ENCODE data around the gene VCP.
"Not testable (repeated sequence)": the region's sequence is repeated elsewhere in the genome, so short reads cannot be mapped to it uniquely, and the experiment has no call there.

VCP gene

DNA sequence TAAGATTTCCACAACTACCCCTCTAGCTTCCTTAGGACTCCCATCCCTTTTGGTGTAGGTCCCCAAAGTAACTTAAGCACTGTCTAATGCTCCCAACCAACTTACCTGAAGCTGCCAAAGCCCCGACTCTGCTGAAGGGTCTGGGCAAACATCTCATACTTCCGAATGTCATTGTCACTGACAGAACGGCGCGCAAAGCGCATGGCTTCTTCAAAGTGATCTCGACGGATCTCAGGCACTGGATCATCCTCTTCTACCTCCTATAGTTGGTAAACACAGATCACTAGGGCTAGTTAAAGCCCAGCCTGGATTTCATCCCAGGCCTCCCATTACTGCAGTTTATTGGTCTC lies 15.2 kb downstream of the VCP start:
- no peak for DNase-seq

DNA sequence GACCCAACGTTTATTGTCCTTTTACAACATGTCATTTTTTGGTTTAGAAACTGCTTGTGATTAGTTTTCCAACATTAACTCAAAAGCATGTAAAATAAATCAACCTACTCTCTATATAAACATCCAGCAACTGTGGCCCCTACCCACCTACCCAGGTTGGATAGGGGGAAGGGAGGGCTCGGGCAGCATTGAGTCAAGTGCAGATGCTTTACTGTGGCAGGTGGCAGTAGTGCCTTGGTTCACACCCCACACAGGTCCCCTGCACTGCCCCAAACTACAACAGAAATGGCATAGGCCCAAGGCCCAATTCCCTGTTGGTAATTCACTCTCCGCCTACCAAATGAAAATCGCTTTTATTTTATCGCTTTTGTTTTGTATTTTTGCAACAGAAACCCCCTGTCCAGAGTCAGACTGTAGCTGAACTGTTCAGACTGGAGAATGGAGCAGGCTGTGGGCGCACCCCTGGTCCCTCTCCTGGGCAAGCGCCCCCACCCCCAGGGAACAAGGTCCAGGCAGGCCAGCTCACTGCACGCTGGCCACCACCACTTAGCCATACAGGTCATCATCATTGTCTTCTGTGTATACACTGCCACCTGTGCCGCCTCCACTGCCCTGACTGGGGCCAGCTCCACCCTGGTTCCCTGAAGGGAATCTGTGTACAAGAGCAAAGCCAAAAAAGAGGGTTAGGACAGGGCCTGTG lies 15.7 kb downstream of the VCP start:
- no peak for DNase-seq

DNA sequence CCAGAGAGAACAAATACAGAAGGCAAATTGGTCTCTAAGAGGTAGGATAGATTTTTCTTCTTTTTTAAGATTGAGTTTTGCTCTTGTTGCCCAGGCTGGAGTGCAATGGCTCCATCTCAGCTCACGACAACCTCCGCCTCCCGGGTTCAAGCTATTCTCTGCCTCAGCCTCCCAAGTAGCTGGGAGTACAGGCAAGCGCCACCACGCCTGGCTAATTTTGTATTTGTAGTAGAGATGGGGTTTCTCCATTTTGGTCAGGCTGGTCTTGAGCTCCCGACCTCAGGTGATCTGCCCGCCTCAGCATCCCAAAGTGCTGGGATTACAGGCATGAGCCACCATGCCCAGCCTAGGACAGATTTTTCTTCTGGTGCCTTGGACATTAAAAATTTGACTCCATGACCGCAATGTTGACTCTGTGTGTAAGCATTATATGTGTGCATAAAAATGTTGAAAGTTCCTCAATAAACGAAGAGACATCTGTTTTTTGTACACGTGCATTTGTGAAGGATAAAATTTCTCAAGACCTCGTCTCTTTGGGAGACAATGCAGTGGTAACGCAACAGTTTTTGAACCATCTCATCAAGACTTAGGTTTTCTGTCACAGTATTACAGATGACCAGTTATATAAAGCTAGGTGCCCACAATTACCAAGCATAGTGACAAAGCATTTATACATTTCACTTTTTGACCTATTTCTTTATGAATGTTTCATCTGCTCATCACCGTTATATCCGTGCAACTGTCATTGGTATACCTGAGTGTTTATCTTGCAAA lies 17.4 kb downstream of the VCP start:
- no peak for DNase-seq

GRCh38 chr9:35054185-35054835 lies 18.1 kb downstream of the VCP start:
- no peak for DNase-seq

- peak; percentile 57 for DNase-seq
Measured at GRCh38 chr9:35051069-35051967, 21.1 kb downstream of the VCP start.

GRCh38 chr9:35048511-35048910 lies 23.9 kb downstream of the VCP start:
- DNase-seq = no peak

GRCh38 chr9:35044071-35044470 lies 28.4 kb downstream of the VCP start:
- no peak for DNase-seq

GRCh38 chr9:35042891-35043545 lies 29.4 kb downstream of the VCP start:
- no peak for DNase-seq

DNA sequence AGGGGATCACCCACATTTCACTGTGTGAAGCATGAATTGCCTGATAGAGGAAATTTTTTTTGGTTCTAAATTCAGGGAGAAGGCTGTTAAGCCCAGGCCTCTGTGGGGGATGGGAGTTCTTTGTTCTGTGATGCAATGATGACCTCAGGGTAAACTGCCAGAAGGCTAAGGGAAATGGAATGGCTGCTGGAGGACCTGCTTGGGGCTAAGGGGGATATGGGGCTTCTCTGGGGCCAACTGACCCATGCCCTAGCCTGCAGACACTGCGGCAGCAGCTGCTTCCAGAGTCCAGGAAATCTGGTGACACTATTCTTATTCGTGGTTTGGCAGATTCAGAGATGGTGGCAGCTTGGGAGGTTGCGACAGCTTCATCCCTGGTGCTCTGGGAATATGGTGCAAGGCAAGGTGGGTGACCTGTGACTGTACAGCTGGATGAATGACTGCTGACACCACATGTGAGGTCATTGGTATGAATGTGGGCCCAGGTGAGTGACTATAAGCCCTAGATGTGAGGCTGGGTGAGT lies 30.3 kb downstream of the VCP start:
- no peak for DNase-seq

GRCh38 chr9:35035851-35036701 lies 36.3 kb downstream of the VCP start:
- DNase-seq = peak; percentile 48

GRCh38 chr9:35033101-35033500 lies 39.3 kb downstream of the VCP start:
- DNase-seq = no peak

DNA sequence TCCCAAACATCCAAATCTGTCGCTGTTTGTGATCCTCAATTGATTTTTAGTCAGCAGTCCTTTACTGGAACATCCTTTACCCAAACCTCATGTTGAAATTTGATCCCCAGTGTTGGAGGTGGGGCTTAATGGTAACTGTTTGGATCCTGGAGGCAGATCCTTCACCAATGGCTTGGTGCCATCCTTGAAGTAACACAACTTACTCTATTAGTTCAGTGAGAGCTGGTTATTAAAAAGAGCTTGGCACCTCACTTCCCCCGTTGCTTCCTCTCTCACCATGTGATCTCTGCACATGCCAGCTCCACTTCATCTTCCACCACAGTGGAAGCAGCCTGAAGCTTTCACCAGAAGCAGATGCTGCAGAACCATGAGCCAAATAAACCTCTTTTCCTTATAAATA lies 42.6 kb downstream of the VCP start:
- DNase-seq = no peak

DNA sequence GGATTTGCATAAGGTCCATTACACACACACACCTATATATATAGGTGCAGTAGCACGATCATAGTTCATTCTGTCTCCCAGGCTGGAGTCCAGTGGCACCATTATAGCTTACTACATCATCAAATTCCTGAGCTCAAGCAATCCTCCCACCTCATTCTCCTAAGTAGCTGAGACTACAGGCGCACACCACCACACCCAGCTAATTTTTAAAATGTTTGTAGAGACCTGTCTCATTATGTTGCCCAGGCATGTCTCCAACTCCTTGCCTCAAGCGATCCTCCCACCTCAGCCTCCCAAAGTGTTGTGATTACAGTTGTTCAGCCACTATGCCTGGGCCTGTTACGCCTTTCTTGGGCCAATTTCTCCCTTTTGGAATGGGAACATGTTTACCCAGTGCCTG lies 43.2 kb downstream of the VCP start:
- no peak for DNase-seq

GRCh38 chr9:35028341-35028740 lies 44.1 kb downstream of the VCP start:
- DNase-seq = no peak

DNA sequence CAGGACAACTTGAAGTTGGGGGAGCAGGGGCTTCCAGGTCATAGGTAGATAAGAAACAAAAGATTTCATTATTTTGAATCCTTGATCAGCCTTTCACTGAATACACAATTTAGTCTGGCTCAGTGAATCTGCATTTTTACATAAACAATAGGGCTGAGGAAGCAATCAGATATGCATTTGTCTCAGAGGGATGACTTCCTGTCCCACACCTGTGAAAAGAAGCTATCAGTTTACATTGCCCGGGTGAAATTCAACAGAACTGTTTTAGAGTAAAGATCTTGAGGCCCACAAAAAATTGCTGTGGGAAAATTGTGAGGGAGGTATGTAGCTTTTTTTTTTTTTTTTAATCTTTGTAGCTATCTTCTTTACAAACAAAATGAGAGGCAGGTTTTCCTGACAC lies 44.6 kb downstream of the VCP start:
- DNase-seq = no peak

GRCh38 chr9:35027374-35027773 lies 45.1 kb downstream of the VCP start:
- DNase-seq = no peak

GRCh38 chr9:35026671-35027070 lies 45.8 kb downstream of the VCP start:
- DNase-seq = no peak

- not testable (repeated sequence) for DNase-seq
Measured at GRCh38 chr9:35023443-35023842, 49.0 kb downstream of the VCP start.

GRCh38 chr9:35014517-35014916 lies 57.9 kb downstream of the VCP start:
- DNase-seq = no peak

- no peak for DNase-seq
Measured at GRCh38 chr9:35010351-35010958, 62.0 kb downstream of the VCP start.

All from CD4-positive, alpha-beta T cell treated with Interleukin-10 for 1 hour (primary cell).